Body of pancreas (tissue), 4 donors: Measurements from ENCODE around the gene CTSZ.

Source experiments
- POLR2A ChIP-seq, 3 donors: fragments of 450-650 bp; IDR thresholded peaks; one replicate each; pipeline ENCODE4 v1.6.1; 2016; ENCODE audit warnings: antibody characterized with exemption in 3 of 3, mild to moderate bottlenecking in 2 of 3
- TF ChIP-seq, protein P1 (sequence below), 7 experiments: fragments of 450-650 bp in 4 of 7; fragments of 200-600 bp in 3 of 7; sonication (generic) in 3 of 7; IDR thresholded peaks; one replicate each; pipeline ENCODE4 v1.5.1; 2016 to 2019; ENCODE audit warnings: antibody characterized with exemption in 7 of 7

DNA sequence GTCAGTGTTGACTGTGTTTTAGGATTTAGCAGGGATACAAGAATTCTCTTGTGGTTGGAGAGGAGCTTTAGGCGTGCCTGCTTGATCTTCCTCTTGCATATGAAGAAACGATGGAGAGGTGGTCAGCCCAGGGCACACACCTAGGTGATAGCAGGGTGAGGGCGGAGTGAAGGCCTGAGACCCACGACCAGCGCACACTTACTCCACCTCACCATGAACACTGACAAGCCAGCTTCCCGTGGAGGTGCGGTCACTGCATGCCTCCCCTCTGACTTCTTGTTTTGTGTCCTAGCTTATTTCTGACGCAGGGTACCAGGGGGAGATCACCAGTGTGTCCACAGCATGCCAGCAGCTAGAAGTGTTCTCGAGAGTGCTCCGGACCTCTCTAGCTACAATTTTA, 17.9 kb downstream of the CTSZ start:
- TF ChIP-seq, protein P1, sequence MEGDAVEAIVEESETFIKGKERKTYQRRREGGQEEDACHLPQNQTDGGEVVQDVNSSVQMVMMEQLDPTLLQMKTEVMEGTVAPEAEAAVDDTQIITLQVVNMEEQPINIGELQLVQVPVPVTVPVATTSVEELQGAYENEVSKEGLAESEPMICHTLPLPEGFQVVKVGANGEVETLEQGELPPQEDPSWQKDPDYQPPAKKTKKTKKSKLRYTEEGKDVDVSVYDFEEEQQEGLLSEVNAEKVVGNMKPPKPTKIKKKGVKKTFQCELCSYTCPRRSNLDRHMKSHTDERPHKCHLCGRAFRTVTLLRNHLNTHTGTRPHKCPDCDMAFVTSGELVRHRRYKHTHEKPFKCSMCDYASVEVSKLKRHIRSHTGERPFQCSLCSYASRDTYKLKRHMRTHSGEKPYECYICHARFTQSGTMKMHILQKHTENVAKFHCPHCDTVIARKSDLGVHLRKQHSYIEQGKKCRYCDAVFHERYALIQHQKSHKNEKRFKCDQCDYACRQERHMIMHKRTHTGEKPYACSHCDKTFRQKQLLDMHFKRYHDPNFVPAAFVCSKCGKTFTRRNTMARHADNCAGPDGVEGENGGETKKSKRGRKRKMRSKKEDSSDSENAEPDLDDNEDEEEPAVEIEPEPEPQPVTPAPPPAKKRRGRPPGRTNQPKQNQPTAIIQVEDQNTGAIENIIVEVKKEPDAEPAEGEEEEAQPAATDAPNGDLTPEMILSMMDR (IDR thresholded peaks at IDR 0.05), result no peak
- TF ChIP-seq POLR2A (IDR thresholded peaks at IDR 0.05), result no peak
